HG03460 (cell line): ENCODE data around the gene CDC42EP3.

Experiments
- ATAC-seq: cut with Tn5 transposase; IDR thresholded peaks from one replicate; pipeline ENCODE4 v1.9.1; 2021; ENCODE audit not compliant: unreplicated experiment

Gene CDC42EP3

GRCh38 chr2:37637190-37637860, 34.1 kb downstream of the CDC42EP3 start:
- ATAC-seq = no peak

- no peak for ATAC-seq
Observed at GRCh38 chr2:37636381-37637066, 34.9 kb downstream of the CDC42EP3 start.

GRCh38 chr2:37635504-37636380, 35.7 kb downstream of the CDC42EP3 start:
- ATAC-seq = peak; percentile 68

- ATAC-seq = no peak
Observed at GRCh38 chr2:37634914-37635503, 36.4 kb downstream of the CDC42EP3 start.

- no peak for ATAC-seq
Observed at GRCh38 chr2:37633845-37634244, 37.6 kb downstream of the CDC42EP3 start.

- ATAC-seq = no peak
Observed at GRCh38 chr2:37633234-37633633, 38.2 kb downstream of the CDC42EP3 start.

GRCh38 chr2:37632310-37632709, 39.1 kb downstream of the CDC42EP3 start:
- no peak for ATAC-seq

GRCh38 chr2:37631698-37632097, 39.7 kb downstream of the CDC42EP3 start:
- ATAC-seq = no peak

- ATAC-seq = no peak
Observed at GRCh38 chr2:37631292-37631691, 40.1 kb downstream of the CDC42EP3 start.

GRCh38 chr2:37630776-37631175, 40.7 kb downstream of the CDC42EP3 start:
- ATAC-seq = no peak

- ATAC-seq = no peak
Observed at GRCh38 chr2:37630301-37630700, 41.1 kb downstream of the CDC42EP3 start.

- no peak for ATAC-seq
Observed at GRCh38 chr2:37629529-37629928, 41.9 kb downstream of the CDC42EP3 start.

- no peak for ATAC-seq
Observed at GRCh38 chr2:37627710-37628109, 43.7 kb downstream of the CDC42EP3 start.

- ATAC-seq = peak; percentile 57
Observed at GRCh38 chr2:37625796-37626571, 45.5 kb downstream of the CDC42EP3 start.

GRCh38 chr2:37625156-37625555, 46.3 kb downstream of the CDC42EP3 start:
- ATAC-seq = no peak

- peak; percentile 81 for ATAC-seq
Observed at GRCh38 chr2:37623971-37624900, 47.2 kb downstream of the CDC42EP3 start.

- ATAC-seq = no peak
Observed at GRCh38 chr2:37623406-37623805, 48.0 kb downstream of the CDC42EP3 start.

GRCh38 chr2:37622450-37623100, 48.9 kb downstream of the CDC42EP3 start:
- ATAC-seq = no peak

- no peak for ATAC-seq
Observed at GRCh38 chr2:37621199-37621598, 50.2 kb downstream of the CDC42EP3 start.
